ENCODE data around the gene TCERG1L.

GRCh38 chr10:131083915-131084790 is 227.4 kb downstream of the TCERG1L start:
- no peak for TF ChIP-seq POLR2AphosphoS5 (IDR thresholded peaks at IDR 0.05; ENCODE audit: low read depth)
- TF ChIP-seq CTCF (IDR thresholded peaks at IDR 0.05; ENCODE audit: insufficient read depth, low read length), result no peak
- TF ChIP-seq REST (IDR thresholded peaks at IDR 0.05; ENCODE audit: insufficient replicate concordance, low read depth), result no peak
- TF ChIP-seq GABPA (IDR thresholded peaks at IDR 0.05; ENCODE audit: low read depth), result no peak
